GM12878 (cell line): Measurements from ENCODE around the gene NINL. TPM values are rescaled to one million over a fixed set of nuclear protein-coding genes. Genes with fewer than 3 reads are reported as not detected.

Source experiments
- ATAC-seq: fragments of 200-7000 bp; cut with Tn5 transposase; 3 replicates; pipeline ENCODE4 v1.9.1; 2020; ENCODE audit warnings: mild to moderate bottlenecking, moderate library complexity
- BruUV-seq: library from RNA; stranded (reverse); fragments of 400-500 nt; replicated peaks from 2 replicates; lab custom pipeline; 2021; lab: Mats Ljungman, UMichigan
- CTCF ChIA-PET: fragments of 300-600 bp; sonication (Branson Sonifier 250); formaldehyde crosslinking; extraction: SDS; loops from one replicate; lab custom pipeline; 2021; ENCODE audit warnings: inconsistent platforms; lab: Yijun Ruan, JAX
- POLR2A ChIA-PET: fragments of 350-600 bp; formaldehyde crosslinking; extraction: SDS; loops from one replicate; lab custom pipeline; 2021; ENCODE audit warnings: inconsistent platforms; lab: Charles Lee
- RAD21 ChIA-PET: fragments of 300-600 bp; sonication (Branson Sonifier 250); formaldehyde crosslinking; loops from one replicate; lab custom pipeline; 2023; ENCODE audit warnings: antibody characterized with exemption; ENCODE audit not compliant: unreplicated experiment; lab: Charles Lee
- SMC1A ChIA-PET: fragments of 300-600 bp; sonication (Branson Sonifier 250); formaldehyde crosslinking; loops from one replicate; lab custom pipeline; 2023; ENCODE audit not compliant: unreplicated experiment, uncharacterized antibody; lab: Charles Lee
- DNase-seq: peaks from one replicate; pipeline ENCODE4 v3.0.0-alpha.2; 2011; ENCODE audit warnings: low read depth, low spot score
- FAIRE-seq: peaks from 3 replicates; lab custom pipeline; 2011; peaks lifted over from hg19 to GRCh38; lab: Jason Lieb, UNC
- H2AFZ ChIP-seq: 2 replicates; pipeline ENCODE4 v1.6.0; 2011; ENCODE audit warnings: low read depth, low read length, control low read depth; ENCODE audit not compliant: control insufficient read depth
- H3K27ac ChIP-seq: 2 replicates; pipeline ENCODE4 v1.5.1; 2011; ENCODE audit warnings: control low read depth; ENCODE audit not compliant: control insufficient read depth, insufficient read depth
- H3K27me3 ChIP-seq, 2 experiments: replicated peaks in 1 of 2; 2 replicates each; pipeline versions ENCODE4 v1.6.0 to v1.6.1; 2011; ENCODE audit warnings: low read length in 1 of 2; ENCODE audit not compliant: control insufficient read depth in 2 of 2, insufficient read depth in 2 of 2
- H3K36me3 ChIP-seq, 2 experiments: 2 replicates each; pipeline ENCODE4 v1.5.1; 2011; ENCODE audit warnings: low read length in 1 of 2; ENCODE audit not compliant: control insufficient read depth in 2 of 2, insufficient read depth in 2 of 2
- H3K4me1 ChIP-seq: 2 replicates; pipeline ENCODE4 v1.6.1; 2011; ENCODE audit warnings: mild to moderate bottlenecking, low read length, moderate library complexity, mixed read lengths; ENCODE audit not compliant: control insufficient read depth, insufficient read depth
- H3K4me2 ChIP-seq: 2 replicates; pipeline ENCODE4 v1.6.0; 2011; ENCODE audit warnings: control low read depth; ENCODE audit not compliant: control insufficient read depth, insufficient read depth
- H3K4me3 ChIP-seq: fragments of 200-600 bp; sonication (generic); 2 replicates; pipeline ENCODE4 v1.5.1; 2016
- H3K79me2 ChIP-seq: 2 replicates; pipeline ENCODE4 v1.6.0; 2011; ENCODE audit warnings: low read length; ENCODE audit not compliant: control insufficient read depth, insufficient read depth
- H3K9ac ChIP-seq: 2 replicates; pipeline ENCODE4 v1.8.0; 2011; ENCODE audit warnings: low read length, control low read depth, mixed read lengths; ENCODE audit not compliant: control insufficient read depth, insufficient read depth
- H3K9me3 ChIP-seq: replicated peaks from 3 replicates; pipeline ENCODE4 v1.5.1; 2011; ENCODE audit warnings: mild to moderate bottlenecking, low read length; ENCODE audit not compliant: control insufficient read depth, insufficient read depth
- H4K20me1 ChIP-seq: 2 replicates; pipeline ENCODE4 v1.6.0; 2011; ENCODE audit not compliant: control insufficient read depth, insufficient read depth
- CREB1 ChIP-seq: IDR thresholded peaks from 2 replicates; pipeline ENCODE4 v1.6.1; 2012; ENCODE audit warnings: low read depth, mild to moderate bottlenecking, inconsistent platforms
- MEF2B ChIP-seq: fragments of 450-650 bp; IDR thresholded peaks from 2 replicates; pipeline ENCODE4 v1.6.1; 2018; ENCODE audit warnings: mild to moderate bottlenecking, moderate library complexity; ENCODE audit not compliant: partially characterized antibody, poor library complexity, severe bottlenecking
- NFYA ChIP-seq: IDR thresholded peaks from 2 replicates; pipeline ENCODE4 v1.6.1; 2011; ENCODE audit warnings: low read depth, mild to moderate bottlenecking, low read length, improper control_type of control experiment, borderline replicate concordance
- PAX8 ChIP-seq: fragments of 450-650 bp; IDR thresholded peaks from 2 replicates; pipeline ENCODE4 v1.6.1; 2017; ENCODE audit warnings: mild to moderate bottlenecking, moderate library complexity
- RELA ChIP-seq: fragments of 450-650 bp; IDR thresholded peaks from 2 replicates; pipeline ENCODE4 v1.8.0; 2014; ENCODE audit warnings: borderline replicate concordance; ENCODE audit not compliant: partially characterized antibody
- SMARCA5 ChIP-seq: fragments of 450-650 bp; IDR thresholded peaks from 2 replicates; pipeline ENCODE4 v1.6.1; 2017; ENCODE audit warnings: mild to moderate bottlenecking
- SPI1 ChIP-seq: IDR thresholded peaks from 2 replicates; pipeline ENCODE4 v1.6.1; 2011; ENCODE audit warnings: low read depth, mild to moderate bottlenecking, low read length, moderate library complexity, borderline replicate concordance; ENCODE audit not compliant: insufficient read depth
- YY1 ChIP-seq: IDR thresholded peaks from 2 replicates; pipeline ENCODE4 v1.6.1; 2011; ENCODE audit warnings: low read depth, mild to moderate bottlenecking, low read length
- ZNF384 ChIP-seq: IDR thresholded peaks from 2 replicates; pipeline ENCODE4 v1.6.1; 2012; ENCODE audit warnings: low read depth, mild to moderate bottlenecking, low read length, improper control_type of control experiment, borderline replicate concordance
- WGBS: methylation state at CpG from one replicate; pipeline ENCODE4 v1.1.6; 2016; ENCODE audit warnings: low lambda C conversion rate; ENCODE audit not compliant: insufficient replicate concordance, insufficient coverage; ENCODE audit errors: missing lambda C conversion rate; 5-methylcytosine and 5-hydroxymethylcytosine counted together
- in situ Hi-C: fragments of 300-500 bp; cut with MboI; formaldehyde crosslinking; loops from 9 replicates; pipeline ENCODE4 v1.14.3; 2018; ENCODE audit warnings: mixed read lengths
- intact Hi-C: fragments of 100-400 bp; cut with micrococcal nuclease; formaldehyde crosslinking; loops from one replicate; pipeline ENCODE4 v1.14.2; 2022; ENCODE audit not compliant: unreplicated experiment
- polyA plus RNA-seq, 11 experiments: library from polyadenylated mRNA; depleted of rRNA in 4 of 11; unstranded in 6 of 11; stranded (reverse) in 5 of 11; fragments of >200 nt; fragmentation: Nextera tagmentation in 4 of 11; fragmentation: Illumina TruSeq in 1 of 11; extraction: Ambion mirVana in 4 of 11; extraction: Trizol in 1 of 11; gene quantifications; 1 replicate in 1 of 11; 2 replicates in 10 of 11; pipeline versions ENCODE4 v1.2.1 to v1.2.3, GENCODE V29; 2011 to 2016; ENCODE audit warnings: inconsistent platforms in 2 of 11, missing spikeins in 2 of 11, low read depth in 1 of 11
- total RNA-seq, 4 experiments: library from RNA; depleted of rRNA in 3 of 4; stranded (reverse); fragments of >200 nt in 3 of 4; fragmentation: Illumina TruSeq in 1 of 4; extraction: Trizol in 1 of 4; gene quantifications; 2 replicates each; pipeline versions ENCODE4 v1.2.1 to v1.2.3, GENCODE V29; 2013 to 2021
- TF ChIP-seq, protein P1 (sequence below): fragments of 450-650 bp; IDR thresholded peaks from 2 replicates; pipeline ENCODE4 v1.6.1; 2017; ENCODE audit warnings: mild to moderate bottlenecking, moderate library complexity
- TF ChIP-seq, protein P2 (sequence below): fragments of 450-650 bp; IDR thresholded peaks from 2 replicates; pipeline ENCODE4 v1.6.1; 2017; ENCODE audit warnings: low read depth, mild to moderate bottlenecking, moderate library complexity
- TF ChIP-seq, protein P3 (sequence below), 3 experiments: IDR thresholded peaks in 2 of 3; conservative IDR thresholded peaks in 1 of 3; 2 replicates each; pipeline ENCODE4 v1.5.1; 2011; ENCODE audit warnings: low read depth in 3 of 3, low read length in 3 of 3, mild to moderate bottlenecking in 3 of 3, control low read depth in 2 of 3, moderate library complexity in 2 of 3, inconsistent platforms in 1 of 3, mixed read lengths in 1 of 3; ENCODE audit not compliant: control insufficient read depth in 2 of 3, insufficient read depth in 1 of 3; ENCODE audit errors: extremely low read depth in 1 of 3
- TF ChIP-seq, protein P4 (sequence below): fragments of 450-650 bp; formaldehyde crosslinking; IDR thresholded peaks from 2 replicates; pipeline ENCODE4 v1.4.0; 2020; ENCODE audit warnings: mild to moderate bottlenecking, moderate library complexity

The NINL gene
- total and polyA plus RNA-seq, 10 of the 15 experiments (the other 5 are each of a cell fraction or from before 2014, with no cell fraction given): 0.04 to 0.77 (median 0.23) TPM; not detected in 1

DNA sequence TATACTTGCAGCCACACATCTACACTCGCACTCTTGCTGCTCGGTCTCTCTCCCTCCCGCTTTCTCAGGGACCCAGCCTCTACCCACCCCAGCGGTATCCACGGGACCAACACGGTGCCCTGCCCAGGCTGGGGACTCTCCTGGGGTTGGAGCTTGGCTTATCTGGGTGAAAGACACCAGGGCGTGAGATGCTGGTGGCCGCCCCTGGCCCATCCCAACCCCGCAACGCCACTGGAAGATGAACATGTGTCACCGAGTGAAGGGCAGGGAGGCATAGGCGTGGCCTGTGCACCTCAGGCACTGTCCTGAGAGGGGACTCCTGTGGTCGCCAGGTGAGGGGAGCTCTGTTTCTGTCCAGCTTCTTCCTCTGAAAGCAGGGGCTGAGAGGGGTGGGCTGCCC is 47.4 kb downstream of the NINL start:
- Histone ChIP-seq H3K4me3 (no peak overlapping the region), H3K4me1 (no peaks in the 10 kb centered on the region), H3K9me3 (no peaks in the 10 kb centered on the region), H3K27ac (no peak overlapping the region), H3K27me3 (0 out of 4 replicates have a peak, but pooled peaks cover 0 to 1% of the 10 kb centered on the region in 2 experiments), H3K9ac (no peak overlapping the region), H3K4me2 (no peak overlapping the region), H3K36me3 (no peaks in the 10 kb centered on the region), H2AFZ (no peak overlapping the region), H3K79me2 (no peaks in the 10 kb centered on the region), H4K20me1 (no peaks in the 10 kb centered on the region)
- no peak for DNase-seq
- intact Hi-C loops (no loop called here), in situ Hi-C loops (no loop called here)
- POLR2A ChIA-PET: no interaction called here
- CTCF ChIA-PET: no interaction called here
- WGBS: 29% methylated on average over 12 of the region's 13 CpGs
- no peak for FAIRE-seq
- SMC1A ChIA-PET: no interaction called here
- RAD21 ChIA-PET: no interaction called here
- no peak for ATAC-seq
- BruUV-seq: no TSS peak
- TF ChIP-seq ZNF384 (no peak), SPI1 (no peak), SMARCA5 (no peak), NFYA (no peak), YY1 (no peak), MEF2B (no peak), PAX8 (no peak), CREB1 (no peak), RELA (no peak)
- TF ChIP-seq, protein P1, sequence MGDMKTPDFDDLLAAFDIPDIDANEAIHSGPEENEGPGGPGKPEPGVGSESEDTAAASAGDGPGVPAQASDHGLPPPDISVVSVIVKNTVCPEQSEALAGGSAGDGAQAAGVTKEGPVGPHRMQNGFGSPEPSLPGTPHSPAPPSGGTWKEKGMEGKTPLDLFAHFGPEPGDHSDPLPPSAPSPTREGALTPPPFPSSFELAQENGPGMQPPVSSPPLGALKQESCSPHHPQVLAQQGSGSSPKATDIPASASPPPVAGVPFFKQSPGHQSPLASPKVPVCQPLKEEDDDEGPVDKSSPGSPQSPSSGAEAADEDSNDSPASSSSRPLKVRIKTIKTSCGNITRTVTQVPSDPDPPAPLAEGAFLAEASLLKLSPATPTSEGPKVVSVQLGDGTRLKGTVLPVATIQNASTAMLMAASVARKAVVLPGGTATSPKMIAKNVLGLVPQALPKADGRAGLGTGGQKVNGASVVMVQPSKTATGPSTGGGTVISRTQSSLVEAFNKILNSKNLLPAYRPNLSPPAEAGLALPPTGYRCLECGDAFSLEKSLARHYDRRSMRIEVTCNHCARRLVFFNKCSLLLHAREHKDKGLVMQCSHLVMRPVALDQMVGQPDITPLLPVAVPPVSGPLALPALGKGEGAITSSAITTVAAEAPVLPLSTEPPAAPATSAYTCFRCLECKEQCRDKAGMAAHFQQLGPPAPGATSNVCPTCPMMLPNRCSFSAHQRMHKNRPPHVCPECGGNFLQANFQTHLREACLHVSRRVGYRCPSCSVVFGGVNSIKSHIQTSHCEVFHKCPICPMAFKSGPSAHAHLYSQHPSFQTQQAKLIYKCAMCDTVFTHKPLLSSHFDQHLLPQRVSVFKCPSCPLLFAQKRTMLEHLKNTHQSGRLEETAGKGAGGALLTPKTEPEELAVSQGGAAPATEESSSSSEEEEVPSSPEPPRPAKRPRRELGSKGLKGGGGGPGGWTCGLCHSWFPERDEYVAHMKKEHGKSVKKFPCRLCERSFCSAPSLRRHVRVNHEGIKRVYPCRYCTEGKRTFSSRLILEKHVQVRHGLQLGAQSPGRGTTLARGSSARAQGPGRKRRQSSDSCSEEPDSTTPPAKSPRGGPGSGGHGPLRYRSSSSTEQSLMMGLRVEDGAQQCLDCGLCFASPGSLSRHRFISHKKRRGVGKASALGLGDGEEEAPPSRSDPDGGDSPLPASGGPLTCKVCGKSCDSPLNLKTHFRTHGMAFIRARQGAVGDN: no peak
- TF ChIP-seq, protein P2, sequence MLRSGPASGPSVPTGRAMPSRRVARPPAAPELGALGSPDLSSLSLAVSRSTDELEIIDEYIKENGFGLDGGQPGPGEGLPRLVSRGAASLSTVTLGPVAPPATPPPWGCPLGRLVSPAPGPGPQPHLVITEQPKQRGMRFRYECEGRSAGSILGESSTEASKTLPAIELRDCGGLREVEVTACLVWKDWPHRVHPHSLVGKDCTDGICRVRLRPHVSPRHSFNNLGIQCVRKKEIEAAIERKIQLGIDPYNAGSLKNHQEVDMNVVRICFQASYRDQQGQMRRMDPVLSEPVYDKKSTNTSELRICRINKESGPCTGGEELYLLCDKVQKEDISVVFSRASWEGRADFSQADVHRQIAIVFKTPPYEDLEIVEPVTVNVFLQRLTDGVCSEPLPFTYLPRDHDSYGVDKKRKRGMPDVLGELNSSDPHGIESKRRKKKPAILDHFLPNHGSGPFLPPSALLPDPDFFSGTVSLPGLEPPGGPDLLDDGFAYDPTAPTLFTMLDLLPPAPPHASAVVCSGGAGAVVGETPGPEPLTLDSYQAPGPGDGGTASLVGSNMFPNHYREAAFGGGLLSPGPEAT: no peak
- TF ChIP-seq, protein P3, sequence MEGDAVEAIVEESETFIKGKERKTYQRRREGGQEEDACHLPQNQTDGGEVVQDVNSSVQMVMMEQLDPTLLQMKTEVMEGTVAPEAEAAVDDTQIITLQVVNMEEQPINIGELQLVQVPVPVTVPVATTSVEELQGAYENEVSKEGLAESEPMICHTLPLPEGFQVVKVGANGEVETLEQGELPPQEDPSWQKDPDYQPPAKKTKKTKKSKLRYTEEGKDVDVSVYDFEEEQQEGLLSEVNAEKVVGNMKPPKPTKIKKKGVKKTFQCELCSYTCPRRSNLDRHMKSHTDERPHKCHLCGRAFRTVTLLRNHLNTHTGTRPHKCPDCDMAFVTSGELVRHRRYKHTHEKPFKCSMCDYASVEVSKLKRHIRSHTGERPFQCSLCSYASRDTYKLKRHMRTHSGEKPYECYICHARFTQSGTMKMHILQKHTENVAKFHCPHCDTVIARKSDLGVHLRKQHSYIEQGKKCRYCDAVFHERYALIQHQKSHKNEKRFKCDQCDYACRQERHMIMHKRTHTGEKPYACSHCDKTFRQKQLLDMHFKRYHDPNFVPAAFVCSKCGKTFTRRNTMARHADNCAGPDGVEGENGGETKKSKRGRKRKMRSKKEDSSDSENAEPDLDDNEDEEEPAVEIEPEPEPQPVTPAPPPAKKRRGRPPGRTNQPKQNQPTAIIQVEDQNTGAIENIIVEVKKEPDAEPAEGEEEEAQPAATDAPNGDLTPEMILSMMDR (IDR thresholded peaks at IDR 0.05 in 2 of 3, conservative IDR thresholded peaks at IDR 0.05 in 1 of 3; ENCODE audit: control insufficient read depth in 2 of 3, extremely low read depth in 1 of 3, insufficient read depth in 1 of 3, low read depth in 3 of 3, low read length in 3 of 3): no peak
- TF ChIP-seq, protein P4, sequence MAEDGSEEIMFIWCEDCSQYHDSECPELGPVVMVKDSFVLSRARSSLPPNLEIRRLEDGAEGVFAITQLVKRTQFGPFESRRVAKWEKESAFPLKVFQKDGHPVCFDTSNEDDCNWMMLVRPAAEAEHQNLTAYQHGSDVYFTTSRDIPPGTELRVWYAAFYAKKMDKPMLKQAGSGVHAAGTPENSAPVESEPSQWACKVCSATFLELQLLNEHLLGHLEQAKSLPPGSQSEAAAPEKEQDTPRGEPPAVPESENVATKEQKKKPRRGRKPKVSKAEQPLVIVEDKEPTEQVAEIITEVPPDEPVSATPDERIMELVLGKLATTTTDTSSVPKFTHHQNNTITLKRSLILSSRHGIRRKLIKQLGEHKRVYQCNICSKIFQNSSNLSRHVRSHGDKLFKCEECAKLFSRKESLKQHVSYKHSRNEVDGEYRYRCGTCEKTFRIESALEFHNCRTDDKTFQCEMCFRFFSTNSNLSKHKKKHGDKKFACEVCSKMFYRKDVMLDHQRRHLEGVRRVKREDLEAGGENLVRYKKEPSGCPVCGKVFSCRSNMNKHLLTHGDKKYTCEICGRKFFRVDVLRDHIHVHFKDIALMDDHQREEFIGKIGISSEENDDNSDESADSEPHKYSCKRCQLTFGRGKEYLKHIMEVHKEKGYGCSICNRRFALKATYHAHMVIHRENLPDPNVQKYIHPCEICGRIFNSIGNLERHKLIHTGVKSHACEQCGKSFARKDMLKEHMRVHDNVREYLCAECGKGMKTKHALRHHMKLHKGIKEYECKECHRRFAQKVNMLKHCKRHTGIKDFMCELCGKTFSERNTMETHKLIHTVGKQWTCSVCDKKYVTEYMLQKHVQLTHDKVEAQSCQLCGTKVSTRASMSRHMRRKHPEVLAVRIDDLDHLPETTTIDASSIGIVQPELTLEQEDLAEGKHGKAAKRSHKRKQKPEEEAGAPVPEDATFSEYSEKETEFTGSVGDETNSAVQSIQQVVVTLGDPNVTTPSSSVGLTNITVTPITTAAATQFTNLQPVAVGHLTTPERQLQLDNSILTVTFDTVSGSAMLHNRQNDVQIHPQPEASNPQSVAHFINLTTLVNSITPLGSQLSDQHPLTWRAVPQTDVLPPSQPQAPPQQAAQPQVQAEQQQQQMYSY (CRISPR knock-in tag): no peak
